Retinal pigment epithelial cell (primary cell): Measurements from ENCODE around the gene S100A16.
A peak's percentile ranks its signal among the peaks of the same experiment; 100 is the strongest.

Source experiments
- DNase-seq: peaks from one replicate; pipeline ENCODE4 v3.0.0-alpha.2; 2010; ENCODE audit warnings: low read depth
- H3K4me3 ChIP-seq: 2 replicates; pipeline ENCODE4 v1.5.1; 2011; ENCODE audit warnings: mild to moderate bottlenecking, low read length, control low read depth, moderate library complexity
- CTCF ChIP-seq: conservative IDR thresholded peaks from 2 replicates; pipeline ENCODE4 v1.5.1; 2011; ENCODE audit warnings: low read depth, low read length, control low read depth, inconsistent platforms

S100A16 gene

GRCh38 chr1:153608089-153608682 is 4.8 kb downstream of the S100A16 start:
- no peak for TF ChIP-seq CTCF
- peak overlapping the region; percentile 48 for H3K4me3 ChIP-seq
- no peak for DNase-seq

GRCh38 chr1:153607381-153607780 is 5.6 kb downstream of the S100A16 start:
- H3K4me3 ChIP-seq = no peak overlapping the region
- DNase-seq = no peak
- no peak for TF ChIP-seq CTCF

- H3K4me3 ChIP-seq = no peak overlapping the region
- no peak for DNase-seq
- TF ChIP-seq CTCF = no peak
Measured at GRCh38 chr1:153606194-153606593, 6.7 kb downstream of the S100A16 start.

- H3K4me3 ChIP-seq = no peak overlapping the region
- DNase-seq = no peak
- no peak for TF ChIP-seq CTCF
Measured at GRCh38 chr1:153602749-153603148, 10.2 kb downstream of the S100A16 start.

- DNase-seq = no peak
- no peak overlapping the region for H3K4me3 ChIP-seq
- no peak for TF ChIP-seq CTCF
Measured at GRCh38 chr1:153599847-153600246, 13.1 kb downstream of the S100A16 start.

- no peak overlapping the region for H3K4me3 ChIP-seq
- DNase-seq = no peak
- no peak for TF ChIP-seq CTCF
Measured at GRCh38 chr1:153598309-153599172, 14.4 kb downstream of the S100A16 start.

GRCh38 chr1:153597206-153597605 is 15.7 kb downstream of the S100A16 start:
- no peak overlapping the region for H3K4me3 ChIP-seq
- no peak for TF ChIP-seq CTCF
- no peak for DNase-seq
